LoVo (cell line): ENCODE measurements around the gene IRF4.

Source experiments
- DNase-seq: peaks from one replicate; pipeline ENCODE4 v3.0.0-alpha.2; 2016; ENCODE audit warnings: low spot score

Gene IRF4

GRCh38 chr6:353642-354614 is 37.6 kb upstream of the IRF4 start:
- no peak for DNase-seq

GRCh38 chr6:354631-355280 is 36.8 kb upstream of the IRF4 start:
- DNase-seq: no peak

GRCh38 chr6:355373-356208 is 36.0 kb upstream of the IRF4 start:
- DNase-seq: no peak

GRCh38 chr6:356828-357251 is 34.7 kb upstream of the IRF4 start:
- no peak for DNase-seq

- no peak for DNase-seq
Measured at GRCh38 chr6:357261-357790, 34.2 kb upstream of the IRF4 start.

- no peak for DNase-seq
Measured at GRCh38 chr6:357791-358341, 33.7 kb upstream of the IRF4 start.

- no peak for DNase-seq
Measured at GRCh38 chr6:358432-358831, 33.1 kb upstream of the IRF4 start.

GRCh38 chr6:358847-359246 is 32.7 kb upstream of the IRF4 start:
- no peak for DNase-seq

GRCh38 chr6:359261-360035 is 32.1 kb upstream of the IRF4 start:
- no peak for DNase-seq

GRCh38 chr6:360349-360748 is 31.2 kb upstream of the IRF4 start:
- DNase-seq: no peak

GRCh38 chr6:360764-361373 is 30.7 kb upstream of the IRF4 start:
- no peak for DNase-seq

GRCh38 chr6:361411-362132 is 30.0 kb upstream of the IRF4 start:
- no peak for DNase-seq

GRCh38 chr6:362231-362923 is 29.2 kb upstream of the IRF4 start:
- no peak for DNase-seq

GRCh38 chr6:362924-363249 is 28.7 kb upstream of the IRF4 start:
- DNase-seq: no peak

- DNase-seq: no peak
Measured at GRCh38 chr6:363291-363690, 28.3 kb upstream of the IRF4 start.

GRCh38 chr6:363909-364308 is 27.6 kb upstream of the IRF4 start:
- DNase-seq: no peak

- no peak for DNase-seq
Measured at GRCh38 chr6:364609-365540, 26.7 kb upstream of the IRF4 start.

- DNase-seq: no peak
Measured at GRCh38 chr6:365835-366234, 25.7 kb upstream of the IRF4 start.
